Measurements from ENCODE around the gene PDE8A.

GRCh38 chr15:85031944-85032558 is 50.4 kb downstream of the PDE8A start:
- TF ChIP-seq CTCF (IDR thresholded peaks at IDR 0.05), result no peak
- TF ChIP-seq POLR2A (IDR thresholded peaks at IDR 0.05), result no peak
- TF ChIP-seq EP300 (IDR thresholded peaks at IDR 0.05), result no peak

All from tibial nerve (tissue), 4 donors.